ENCODE data around the gene LRRC37B.
"Not testable (repeated sequence)": the region's sequence is repeated elsewhere in the genome, so short reads cannot be mapped to it uniquely, and the experiment has no call there.

Gene LRRC37B

GRCh38 chr17:32019228-32019627 lies 12.0 kb downstream of the LRRC37B start:
- no peak for TF ChIP-seq CTCF (IDR thresholded peaks at IDR 0.05)
- peaks cover 48 to 50% of the 10 kb centered on the region in 2 experiments for H3K4me1 ChIP-seq (ENCODE audit: control insufficient read depth in 1 of 2, insufficient read depth in 1 of 2, low read depth in 1 of 2, low read length in 1 of 2)
- H3K36me3 ChIP-seq = peaks cover 49% of the 10 kb centered on the region
- no peak overlapping the region for H3K27ac ChIP-seq
- H3K27me3 ChIP-seq = no peaks in the 10 kb centered on the region
- H3K4me3 ChIP-seq (ENCODE audit: low read depth in 1 of 2, low read length in 1 of 2) = no peak overlapping the region
- no peaks in the 10 kb centered on the region for H3K9me3 ChIP-seq

GRCh38 chr17:32020943-32021614 lies 13.9 kb downstream of the LRRC37B start:
- TF ChIP-seq CTCF (IDR thresholded peaks at IDR 0.05) = no peak
- H3K4me3 ChIP-seq (ENCODE audit: low read depth in 1 of 2, low read length in 1 of 2) = no peak overlapping the region
- H3K4me1 ChIP-seq (ENCODE audit: control insufficient read depth in 1 of 2, insufficient read depth in 1 of 2, low read depth in 1 of 2, low read length in 1 of 2) = peaks cover 30 to 31% of the 10 kb centered on the region in 2 experiments

GRCh38 chr17:32021615-32021955 lies 14.4 kb downstream of the LRRC37B start:
- peaks cover 58% of the 10 kb centered on the region for H3K36me3 ChIP-seq
- H3K4me1 ChIP-seq (ENCODE audit: control insufficient read depth in 1 of 2, insufficient read depth in 1 of 2, low read depth in 1 of 2, low read length in 1 of 2) = peaks cover 25 to 26% of the 10 kb centered on the region in 2 experiments
- no peak for TF ChIP-seq CTCF (IDR thresholded peaks at IDR 0.05)
- H3K9me3 ChIP-seq = no peaks in the 10 kb centered on the region
- no peaks in the 10 kb centered on the region for H3K27me3 ChIP-seq
- no peak overlapping the region for H3K27ac ChIP-seq
- H3K4me3 ChIP-seq (ENCODE audit: low read depth in 1 of 2, low read length in 1 of 2) = no peak overlapping the region

More at GRCh38 chr17:32020943-32021614, 13.9 kb downstream of the LRRC37B start:
- peaks cover 53% of the 10 kb centered on the region for H3K36me3 ChIP-seq
- no peaks in the 10 kb centered on the region for H3K9me3 ChIP-seq
- H3K27ac ChIP-seq = no peak overlapping the region
- no peaks in the 10 kb centered on the region for H3K27me3 ChIP-seq

GRCh38 chr17:32022554-32022953 lies 15.4 kb downstream of the LRRC37B start:
- not testable (repeated sequence) for H3K9me3 ChIP-seq; H3K4me3 ChIP-seq (ENCODE audit: low read depth in 1 of 2, low read length in 1 of 2); H3K27me3 ChIP-seq; H3K27ac ChIP-seq
- peaks cover 15 to 17% of the 10 kb centered on the region in 2 experiments for H3K4me1 ChIP-seq (ENCODE audit: control insufficient read depth in 1 of 2, insufficient read depth in 1 of 2, low read depth in 1 of 2, low read length in 1 of 2)
- H3K36me3 ChIP-seq = peaks cover 66% of the 10 kb centered on the region

GRCh38 chr17:32027271-32027670 lies 20.1 kb downstream of the LRRC37B start:
- H3K27ac ChIP-seq; H3K9me3 ChIP-seq; H3K27me3 ChIP-seq; H3K4me3 ChIP-seq (ENCODE audit: low read depth in 1 of 2, low read length in 1 of 2); H3K4me1 ChIP-seq (ENCODE audit: control insufficient read depth in 1 of 2, insufficient read depth in 1 of 2, low read depth in 1 of 2, low read length in 1 of 2): not testable (repeated sequence)
- H3K36me3 ChIP-seq = peaks cover 28% of the 10 kb centered on the region

- Histone ChIP-seq H3K4me1 (ENCODE audit: control insufficient read depth in 1 of 2, insufficient read depth in 1 of 2, low read depth in 1 of 2, low read length in 1 of 2) (no peaks in the 10 kb centered on the region), H3K27ac (no peak overlapping the region), H3K36me3 (peaks cover 54% of the 10 kb centered on the region), H3K27me3 (no peaks in the 10 kb centered on the region), H3K9me3 (no peaks in the 10 kb centered on the region), H3K4me3 (ENCODE audit: low read depth in 1 of 2, low read length in 1 of 2) (no peak overlapping the region)
- no peak for TF ChIP-seq CTCF (IDR thresholded peaks at IDR 0.05)
Observed at GRCh38 chr17:32033223-32033622, 26.0 kb downstream of the LRRC37B start.

- not testable (repeated sequence) for H3K9me3 ChIP-seq; H3K4me1 ChIP-seq (ENCODE audit: control insufficient read depth in 1 of 2, insufficient read depth in 1 of 2, low read depth in 1 of 2, low read length in 1 of 2); H3K27ac ChIP-seq; H3K27me3 ChIP-seq; H3K4me3 ChIP-seq (ENCODE audit: low read depth in 1 of 2, low read length in 1 of 2)
- peaks cover 58% of the 10 kb centered on the region for H3K36me3 ChIP-seq
Observed at GRCh38 chr17:32033812-32034211, 26.6 kb downstream of the LRRC37B start.

- H3K27ac ChIP-seq; H3K27me3 ChIP-seq; H3K4me1 ChIP-seq (ENCODE audit: control insufficient read depth in 1 of 2, insufficient read depth in 1 of 2, low read depth in 1 of 2, low read length in 1 of 2); H3K9me3 ChIP-seq; H3K4me3 ChIP-seq (ENCODE audit: low read depth in 1 of 2, low read length in 1 of 2): not testable (repeated sequence)
- peaks cover 63% of the 10 kb centered on the region for H3K36me3 ChIP-seq
Observed at GRCh38 chr17:32040246-32040645, 33.1 kb downstream of the LRRC37B start.

GRCh38 chr17:32041306-32041875 lies 34.2 kb downstream of the LRRC37B start:
- not testable (repeated sequence) for H3K4me1 ChIP-seq (ENCODE audit: control insufficient read depth in 1 of 2, insufficient read depth in 1 of 2, low read depth in 1 of 2, low read length in 1 of 2); H3K4me3 ChIP-seq (ENCODE audit: low read depth in 1 of 2, low read length in 1 of 2); H3K27me3 ChIP-seq; H3K27ac ChIP-seq; H3K9me3 ChIP-seq
- H3K36me3 ChIP-seq = peaks cover 54% of the 10 kb centered on the region

- not testable (repeated sequence) for H3K27ac ChIP-seq; H3K4me3 ChIP-seq (ENCODE audit: low read depth in 1 of 2, low read length in 1 of 2); H3K4me1 ChIP-seq (ENCODE audit: control insufficient read depth in 1 of 2, insufficient read depth in 1 of 2, low read depth in 1 of 2, low read length in 1 of 2); H3K9me3 ChIP-seq; H3K27me3 ChIP-seq
- peaks cover 49% of the 10 kb centered on the region for H3K36me3 ChIP-seq
Observed at GRCh38 chr17:32042266-32042665, 35.1 kb downstream of the LRRC37B start.

Measured in neutrophil (primary cell).